Epithelial cell of prostate (primary cell): ENCODE measurements around the gene CD34.

Experiments
- DNase-seq: peaks from one replicate; pipeline ENCODE4 v3.0.0-alpha.2; 2011; ENCODE audit warnings: low read depth, low spot score
- H3K27ac ChIP-seq: fragments of 450-650 bp; 2 replicates; pipeline ENCODE4 v1.5.1; 2017; ENCODE audit warnings: mild to moderate bottlenecking

CD34 gene

GRCh38 chr1:207838156-207839082 is 72.5 kb downstream of the CD34 start:
- peak overlapping the region; percentile 2 for H3K27ac ChIP-seq
- no peak for DNase-seq

GRCh38 chr1:207837673-207838072 is 73.3 kb downstream of the CD34 start:
- DNase-seq: no peak
- no peak overlapping the region for H3K27ac ChIP-seq

- DNase-seq: no peak
These were observed 74.2 kb downstream of the CD34 start for GRCh38 chr1:207836591-207837347.

GRCh38 chr1:207835958-207836357 is 75.0 kb downstream of the CD34 start:
- DNase-seq: no peak

More at GRCh38 chr1:207836591-207837347, 74.2 kb downstream of the CD34 start:
- H3K27ac ChIP-seq: no peak overlapping the region

GRCh38 chr1:207833956-207834660 is 76.8 kb downstream of the CD34 start:
- no peak overlapping the region for H3K27ac ChIP-seq
- no peak for DNase-seq

More at GRCh38 chr1:207835958-207836357, 75.0 kb downstream of the CD34 start:
- no peak overlapping the region for H3K27ac ChIP-seq

- H3K27ac ChIP-seq: no peak overlapping the region
These were observed 77.5 kb downstream of the CD34 start for GRCh38 chr1:207833381-207833780.

GRCh38 chr1:207832796-207833195 is 78.1 kb downstream of the CD34 start:
- DNase-seq: no peak
- H3K27ac ChIP-seq: no peak overlapping the region

More at GRCh38 chr1:207833381-207833780, 77.5 kb downstream of the CD34 start:
- DNase-seq: no peak

- peak; percentile 46 for DNase-seq
- peak overlapping the region; percentile 10 for H3K27ac ChIP-seq
These were observed 79.2 kb downstream of the CD34 start for GRCh38 chr1:207831517-207832327.
